ENCODE measurements around the gene TCF3.

GRCh38 chr19:1601613-1602064, 50.8 kb downstream of the TCF3 start:
- TF ChIP-seq YY1 (IDR thresholded peaks at IDR 0.05; ENCODE audit: insufficient read depth, insufficient read length) (no peak), SUZ12 (IDR thresholded peaks at IDR 0.05; ENCODE audit: extremely low read depth, insufficient read depth, insufficient read length) (no peak)
